Measurements from ENCODE around the gene GNA14.

The GNA14 gene

DNA sequence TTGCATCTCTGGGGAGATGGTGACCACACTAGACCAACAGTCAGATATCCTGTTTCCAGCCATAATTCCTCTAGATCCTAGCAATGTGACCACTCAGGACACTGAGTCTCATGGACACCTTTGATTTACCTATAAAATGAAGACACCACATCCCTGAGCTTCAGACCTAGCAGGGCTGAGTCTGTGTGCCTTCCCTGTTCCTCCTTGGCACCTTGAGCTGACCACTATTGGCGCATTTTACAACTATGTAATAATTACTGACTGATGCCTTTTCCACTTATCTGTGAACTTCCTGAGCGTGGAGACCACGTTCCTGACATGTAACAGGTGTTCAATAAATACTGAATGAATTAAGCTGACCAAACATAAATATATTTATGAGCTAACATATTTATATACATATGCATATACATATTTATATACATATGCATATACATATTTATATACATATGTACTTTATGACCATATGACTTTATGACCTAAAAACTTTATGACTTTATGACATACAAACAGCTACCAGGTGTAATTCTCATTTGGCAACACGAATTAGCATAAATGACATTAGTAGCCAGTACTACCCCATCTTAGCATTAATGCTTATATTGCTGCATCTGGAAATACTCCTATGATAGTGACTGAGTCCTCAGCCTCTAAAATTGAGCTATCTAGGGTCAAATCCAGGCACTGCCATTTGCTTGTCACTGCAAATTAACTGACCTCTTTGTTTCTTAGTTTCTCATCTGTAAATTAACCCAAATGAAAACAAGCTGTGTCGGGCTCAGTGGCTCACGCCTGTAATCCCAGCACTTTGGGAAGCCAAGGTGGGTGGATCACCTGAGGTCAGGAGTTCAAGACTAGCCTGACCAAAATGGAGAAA is 150.6 kb downstream of the GNA14 start (continued):
- TF ChIP-seq PBX3 (CRISPR knock-in tag; IDR thresholded peaks at IDR 0.05) (no peak), EGR2 (tag by site-specific recombination; IDR thresholded peaks at IDR 0.05; ENCODE audit: low read depth) (no peak), ZNF76 (tag by site-specific recombination; IDR thresholded peaks at IDR 0.05; ENCODE audit: borderline replicate concordance, low read depth) (no peak), ZNF211 (tag by site-specific recombination; IDR thresholded peaks at IDR 0.05; ENCODE audit: low read depth) (no peak), HOXD13 (CRISPR knock-in tag; IDR thresholded peaks at IDR 0.05; ENCODE audit: borderline replicate concordance) (no peak), ZNF354C (tag by site-specific recombination; IDR thresholded peaks at IDR 0.05; ENCODE audit: borderline replicate concordance, low read depth) (no peak), ZNF518A (tag by site-specific recombination; conservative IDR thresholded peaks at IDR 0.05; ENCODE audit: low read depth) (no peak), ZNF777 (tag by site-specific recombination; IDR thresholded peaks at IDR 0.05; ENCODE audit: borderline replicate concordance) (no peak), ZBTB7A (tag by site-specific recombination; IDR thresholded peaks at IDR 0.05; ENCODE audit: low read depth) (no peak)
- TF ChIP-seq, protein P1, sequence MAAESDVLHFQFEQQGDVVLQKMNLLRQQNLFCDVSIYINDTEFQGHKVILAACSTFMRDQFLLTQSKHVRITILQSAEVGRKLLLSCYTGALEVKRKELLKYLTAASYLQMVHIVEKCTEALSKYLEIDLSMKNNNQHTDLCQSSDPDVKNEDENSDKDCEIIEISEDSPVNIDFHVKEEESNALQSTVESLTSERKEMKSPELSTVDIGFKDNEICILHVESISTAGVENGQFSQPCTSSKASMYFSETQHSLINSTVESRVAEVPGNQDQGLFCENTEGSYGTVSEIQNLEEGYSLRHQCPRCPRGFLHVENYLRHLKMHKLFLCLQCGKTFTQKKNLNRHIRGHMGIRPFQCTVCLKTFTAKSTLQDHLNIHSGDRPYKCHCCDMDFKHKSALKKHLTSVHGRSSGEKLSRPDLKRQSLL (tag by site-specific recombination; IDR thresholded peaks at IDR 0.05): no peak

- Histone ChIP-seq H3K27ac (ENCODE audit: extremely low read depth, low read depth, low read length) (no peak overlapping the region; the same call in 1 of the 2 replicates), H3K9me3 (ENCODE audit: control insufficient read depth, insufficient read depth, low read depth, low read length) (no peaks in the 10 kb centered on the region), H3K4me1 (ENCODE audit: control insufficient read depth, insufficient read depth, low read length) (no peaks in the 10 kb centered on the region; the same call in 1 of the 2 replicates), H3K4me3 (ENCODE audit: low read depth, low read length) (no peak overlapping the region), H3K36me3 (ENCODE audit: control insufficient read depth in 2 of 2, insufficient read depth in 1 of 2, low read length in 2 of 2) (no peaks in the 10 kb centered on the region)
- ChIA-PET CTCF (interaction anchor here (0.6 to 1.7 kb wide), 4 partner anchors 39 to 1106 kb away, joined by 3 to 4 read pairs (median 4); no protein-coding TSS in a partner anchor), POLR2A (no interaction called here)
- TF ChIP-seq FEZF1 (tag by site-specific recombination; IDR thresholded peaks at IDR 0.05) (0 out of 2 replicates have a peak, but pooled peaks have one; percentile 13), ZNF776 (tag by site-specific recombination; IDR thresholded peaks at IDR 0.05; ENCODE audit: borderline replicate concordance) (no peak), ZFP41 (tag by site-specific recombination; IDR thresholded peaks at IDR 0.05; ENCODE audit: borderline replicate concordance) (no peak), ZNF184 (tag by site-specific recombination; IDR thresholded peaks at IDR 0.05) (no peak), ZNF211 (tag by site-specific recombination; IDR thresholded peaks at IDR 0.05; ENCODE audit: low read depth) (no peak), ZNF37A (tag by site-specific recombination; IDR thresholded peaks at IDR 0.05) (no peak), ZNF501 (tag by site-specific recombination; IDR thresholded peaks at IDR 0.05) (no peak), ZNF670 (tag by site-specific recombination; IDR thresholded peaks at IDR 0.05; ENCODE audit: low read depth) (no peak), PRDM10 (tag by site-specific recombination; IDR thresholded peaks at IDR 0.05) (peak; percentile 77), ZNF777 (tag by site-specific recombination; IDR thresholded peaks at IDR 0.05; ENCODE audit: borderline replicate concordance) (no peak), SP7 (tag by site-specific recombination; IDR thresholded peaks at IDR 0.05) (no peak)
- TF ChIP-seq, protein P2, sequence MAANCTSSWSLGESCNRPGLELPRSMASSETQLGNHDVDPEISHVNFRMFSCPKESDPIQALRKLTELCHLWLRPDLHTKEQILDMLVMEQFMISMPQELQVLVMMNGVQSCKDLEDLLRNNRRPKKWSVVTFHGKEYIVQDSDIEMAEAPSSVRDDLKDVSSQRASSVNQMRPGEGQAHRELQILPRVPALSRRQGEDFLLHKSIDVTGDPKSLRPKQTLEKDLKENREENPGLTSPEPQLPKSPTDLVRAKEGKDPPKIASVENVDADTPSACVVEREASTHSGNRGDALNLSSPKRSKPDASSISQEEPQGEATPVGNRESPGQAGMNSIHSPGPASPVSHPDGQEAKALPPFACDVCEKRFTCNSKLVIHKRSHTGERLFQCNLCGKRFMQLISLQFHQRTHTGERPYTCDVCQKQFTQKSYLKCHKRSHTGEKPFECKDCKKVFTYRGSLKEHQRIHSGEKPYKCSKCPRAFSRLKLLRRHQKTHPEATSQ (tag by site-specific recombination; IDR thresholded peaks at IDR 0.05): no peak
Measured at GRCh38 chr9:77495834-77496671, 152.1 kb downstream of the GNA14 start.
